GM12878 (cell line): ENCODE results near the gene HAUS6. TPM values are rescaled to one million over a fixed set of nuclear protein-coding genes. Genes with fewer than 3 reads are reported as not detected.
A peak's percentile ranks its signal among the peaks of the same experiment; 100 is the strongest.

Source experiments
- ATAC-seq: fragments of 200-7000 bp; cut with Tn5 transposase; 3 replicates; pipeline ENCODE4 v1.9.1; 2020; ENCODE audit warnings: mild to moderate bottlenecking, moderate library complexity
- BruUV-seq: library from RNA; stranded (reverse); fragments of 400-500 nt; replicated peaks from 2 replicates; lab custom pipeline; 2021; lab: Mats Ljungman, UMichigan
- CTCF ChIA-PET: fragments of 300-600 bp; sonication (Branson Sonifier 250); formaldehyde crosslinking; extraction: SDS; loops from one replicate; lab custom pipeline; 2021; ENCODE audit warnings: inconsistent platforms; lab: Yijun Ruan, JAX
- POLR2A ChIA-PET: fragments of 350-600 bp; formaldehyde crosslinking; extraction: SDS; loops from one replicate; lab custom pipeline; 2021; ENCODE audit warnings: inconsistent platforms; lab: Charles Lee
- RAD21 ChIA-PET: fragments of 300-600 bp; sonication (Branson Sonifier 250); formaldehyde crosslinking; loops from one replicate; lab custom pipeline; 2023; ENCODE audit warnings: antibody characterized with exemption; ENCODE audit not compliant: unreplicated experiment; lab: Charles Lee
- SMC1A ChIA-PET: fragments of 300-600 bp; sonication (Branson Sonifier 250); formaldehyde crosslinking; loops from one replicate; lab custom pipeline; 2023; ENCODE audit not compliant: unreplicated experiment, uncharacterized antibody; lab: Charles Lee
- DNase-seq: peaks from one replicate; pipeline ENCODE4 v3.0.0-alpha.2; 2011; ENCODE audit warnings: low read depth, low spot score
- FAIRE-seq: peaks from 3 replicates; lab custom pipeline; 2011; peaks lifted over from hg19 to GRCh38; lab: Jason Lieb, UNC
- H2AFZ ChIP-seq: 2 replicates; pipeline ENCODE4 v1.6.0; 2011; ENCODE audit warnings: low read depth, low read length, control low read depth; ENCODE audit not compliant: control insufficient read depth
- H3K27ac ChIP-seq: 2 replicates; pipeline ENCODE4 v1.5.1; 2011; ENCODE audit warnings: control low read depth; ENCODE audit not compliant: control insufficient read depth, insufficient read depth
- H3K27me3 ChIP-seq, 2 experiments: replicated peaks in 1 of 2; 2 replicates each; pipeline versions ENCODE4 v1.6.0 to v1.6.1; 2011; ENCODE audit warnings: low read length in 1 of 2; ENCODE audit not compliant: control insufficient read depth in 2 of 2, insufficient read depth in 2 of 2
- H3K36me3 ChIP-seq, 2 experiments: 2 replicates each; pipeline ENCODE4 v1.5.1; 2011; ENCODE audit warnings: low read length in 1 of 2; ENCODE audit not compliant: control insufficient read depth in 2 of 2, insufficient read depth in 2 of 2
- H3K4me1 ChIP-seq: 2 replicates; pipeline ENCODE4 v1.6.1; 2011; ENCODE audit warnings: mild to moderate bottlenecking, low read length, moderate library complexity, mixed read lengths; ENCODE audit not compliant: control insufficient read depth, insufficient read depth
- H3K4me2 ChIP-seq: 2 replicates; pipeline ENCODE4 v1.6.0; 2011; ENCODE audit warnings: control low read depth; ENCODE audit not compliant: control insufficient read depth, insufficient read depth
- H3K4me3 ChIP-seq: fragments of 200-600 bp; sonication (generic); 2 replicates; pipeline ENCODE4 v1.5.1; 2016
- H3K79me2 ChIP-seq: 2 replicates; pipeline ENCODE4 v1.6.0; 2011; ENCODE audit warnings: low read length; ENCODE audit not compliant: control insufficient read depth, insufficient read depth
- H3K9ac ChIP-seq: 2 replicates; pipeline ENCODE4 v1.8.0; 2011; ENCODE audit warnings: low read length, control low read depth, mixed read lengths; ENCODE audit not compliant: control insufficient read depth, insufficient read depth
- H3K9me3 ChIP-seq: replicated peaks from 3 replicates; pipeline ENCODE4 v1.5.1; 2011; ENCODE audit warnings: mild to moderate bottlenecking, low read length; ENCODE audit not compliant: control insufficient read depth, insufficient read depth
- H4K20me1 ChIP-seq: 2 replicates; pipeline ENCODE4 v1.6.0; 2011; ENCODE audit not compliant: control insufficient read depth, insufficient read depth
- BCL3 ChIP-seq: IDR thresholded peaks from 2 replicates; pipeline ENCODE4 v1.6.1; 2011; ENCODE audit warnings: borderline replicate concordance, low read depth, mild to moderate bottlenecking, moderate library complexity, low read length; ENCODE audit not compliant: insufficient read depth, poor library complexity, severe bottlenecking
- BCLAF1 ChIP-seq: fragments of 450-650 bp; IDR thresholded peaks from 2 replicates; pipeline ENCODE4 v1.6.1; 2017; ENCODE audit warnings: antibody characterized with exemption, mild to moderate bottlenecking, moderate library complexity
- DPF2 ChIP-seq: fragments of 450-650 bp; IDR thresholded peaks from 2 replicates; pipeline ENCODE4 v1.6.1; 2017; ENCODE audit warnings: mild to moderate bottlenecking
- EED ChIP-seq: sonication (generic); IDR thresholded peaks from 2 replicates; pipeline ENCODE4 v1.6.1; 2016; ENCODE audit warnings: antibody characterized with exemption, low read depth
- FOXK2 ChIP-seq: fragments of 450-650 bp; IDR thresholded peaks from 2 replicates; pipeline ENCODE4 v1.6.1; 2017; ENCODE audit warnings: mild to moderate bottlenecking, moderate library complexity
- GABPA ChIP-seq: IDR thresholded peaks from 2 replicates; pipeline ENCODE4 v1.6.1; 2014; ENCODE audit warnings: antibody characterized with exemption, low read depth, mild to moderate bottlenecking, inconsistent platforms
- HDAC2 ChIP-seq: fragments of 200-600 bp; sonication (generic); IDR thresholded peaks from 2 replicates; pipeline ENCODE4 v1.6.1; 2017
- PAX8 ChIP-seq: fragments of 450-650 bp; IDR thresholded peaks from 2 replicates; pipeline ENCODE4 v1.6.1; 2017; ENCODE audit warnings: mild to moderate bottlenecking, moderate library complexity
- POLR2AphosphoS2 ChIP-seq: IDR thresholded peaks from 2 replicates; pipeline ENCODE4 v1.6.1; 2011; ENCODE audit warnings: low read depth, mild to moderate bottlenecking, low read length, improper control_type of control experiment, moderate library complexity
- POLR2AphosphoS5 ChIP-seq: IDR thresholded peaks from 2 replicates; pipeline ENCODE4 v1.6.1; 2011; ENCODE audit warnings: mild to moderate bottlenecking, low read length, inconsistent platforms
- SIN3A ChIP-seq: IDR thresholded peaks from 2 replicates; pipeline ENCODE4 v1.6.1; 2012; ENCODE audit warnings: low read depth, low read length, improper control_type of control experiment
- SMAD1 ChIP-seq: fragments of 450-650 bp; IDR thresholded peaks from 2 replicates; pipeline ENCODE4 v1.6.1; 2018; ENCODE audit warnings: mild to moderate bottlenecking, low read depth; ENCODE audit not compliant: partially characterized antibody
- TCF7 ChIP-seq: IDR thresholded peaks from 2 replicates; pipeline ENCODE4 v1.6.1; 2014; ENCODE audit warnings: antibody characterized with exemption, borderline replicate concordance
- ZBTB4 ChIP-seq: fragments of 450-650 bp; formaldehyde crosslinking; IDR thresholded peaks from 2 replicates; pipeline ENCODE4 v1.4.0; 2022; ENCODE audit warnings: mild to moderate bottlenecking, moderate library complexity
- WGBS: methylation state at CpG from one replicate; pipeline ENCODE4 v1.1.6; 2016; ENCODE audit warnings: low lambda C conversion rate; ENCODE audit not compliant: insufficient replicate concordance, insufficient coverage; ENCODE audit errors: missing lambda C conversion rate; 5-methylcytosine and 5-hydroxymethylcytosine counted together
- in situ Hi-C: fragments of 300-500 bp; cut with MboI; formaldehyde crosslinking; loops from 9 replicates; pipeline ENCODE4 v1.14.3; 2018; ENCODE audit warnings: mixed read lengths
- intact Hi-C: fragments of 100-400 bp; cut with micrococcal nuclease; formaldehyde crosslinking; loops from one replicate; pipeline ENCODE4 v1.14.2; 2022; ENCODE audit not compliant: unreplicated experiment
- polyA plus RNA-seq, 11 experiments: library from polyadenylated mRNA; depleted of rRNA in 4 of 11; unstranded in 6 of 11; stranded (reverse) in 5 of 11; fragments of >200 nt; fragmentation: Nextera tagmentation in 4 of 11; fragmentation: Illumina TruSeq in 1 of 11; extraction: Ambion mirVana in 4 of 11; extraction: Trizol in 1 of 11; gene quantifications; 1 replicate in 1 of 11; 2 replicates in 10 of 11; pipeline versions ENCODE4 v1.2.1 to v1.2.3, GENCODE V29; 2011 to 2016; ENCODE audit warnings: inconsistent platforms in 2 of 11, missing spikeins in 2 of 11, low read depth in 1 of 11
- total RNA-seq, 4 experiments: library from RNA; depleted of rRNA in 3 of 4; stranded (reverse); fragments of >200 nt in 3 of 4; fragmentation: Illumina TruSeq in 1 of 4; extraction: Trizol in 1 of 4; gene quantifications; 2 replicates each; pipeline versions ENCODE4 v1.2.1 to v1.2.3, GENCODE V29; 2013 to 2021

HAUS6 gene
- total and polyA plus RNA-seq, 10 of the 15 experiments (the other 5 are each of a cell fraction or from before 2014, with no cell fraction given): 7.1 to 26.8 (median 16.0) TPM

GRCh38 chr9:19048966-19049916 lies 53.5 kb downstream of the HAUS6 start, which contains the start of gene RRAGA:
Gene RRAGA (plus strand): TSS chr9:19049427. CDS start chr9:19049660, 233 bp downstream.
- H2AFZ ChIP-seq: peak within 1 kb of the TSS; percentile 93
- ChIA-PET CTCF (interaction anchor here (0.6 to 3.5 kb wide), 28 partner anchors 8 to 416 kb away, joined by 3 to 40 read pairs (median 4); partner anchors contain the start of gene SAXO1), POLR2A (interaction anchor here (0.6 to 1.6 kb wide), 15 partner anchors 26 to 404 kb away, joined by 3 to 12 read pairs (median 3); partner anchors contain the start of gene RPS6), RAD21 (interaction anchor here (0.8 to 3.4 kb wide), 17 partner anchors 15 to 794 kb away, joined by 3 to 64 read pairs (median 5); partner anchors contain the start of gene RPS6), SMC1A (interaction anchor here (0.7 to 2.9 kb wide), 18 partner anchors 13 to 408 kb away, joined by 3 to 19 read pairs (median 4); no protein-coding TSS in a partner anchor)
- peaks cover 5% of the 10 kb centered on the region for H3K4me1 ChIP-seq
- 1% methylated on average over 65 of the region's 82 CpGs for WGBS
- DNase-seq: peak; percentile 90
- peak within 1 kb of the TSS; percentile 82 for H3K27ac ChIP-seq
- peak within 1 kb of the TSS; percentile 79 for H3K9ac ChIP-seq
- no peaks in the 10 kb centered on the region for H3K36me3 ChIP-seq
- 0 out of 2 replicates have a peak, but pooled peaks cover 3% of the 10 kb centered on the region for H4K20me1 ChIP-seq
- intact Hi-C loops: loop anchor here (1.0 to 5.0 kb wide), 6 partner anchors 53 to 408 kb away; partner anchors contain the start of genes DENND4C, HAUS6, PLIN2 and RPS6
- peak within 1 kb of the TSS; percentile 88 for H3K4me3 ChIP-seq
- H3K4me2 ChIP-seq: peak within 1 kb of the TSS; percentile 75
- BruUV-seq: TSS peak; percentile 87
- H3K9me3 ChIP-seq: no peaks in the 10 kb centered on the region
- ATAC-seq: peak; percentile 93
- H3K79me2 ChIP-seq: peaks cover 27% of the 10 kb centered on the region
- FAIRE-seq: peak; percentile 86
- no peaks in the 10 kb centered on the region for H3K27me3 ChIP-seq
- in situ Hi-C loops: loop anchor here (5.0 to 25.0 kb wide), 2 partner anchors 408 to 1237 kb away; no protein-coding TSS in a partner anchor
- TF ChIP-seq BCL3: peak; percentile 21
- no peak for TF ChIP-seq BCLAF1
- no peak; the same call in 1 of the 2 replicates for TF ChIP-seq EED
- no peak for TF ChIP-seq ZBTB4
- TF ChIP-seq PAX8: no peak
- TF ChIP-seq DPF2: peak; percentile 66
- TF ChIP-seq HDAC2: no peak
- no peak for TF ChIP-seq FOXK2
- TF ChIP-seq POLR2AphosphoS5: peak; percentile 94
- peak; percentile 82 for TF ChIP-seq SIN3A
- no peak for TF ChIP-seq TCF7
- no peak for TF ChIP-seq SMAD1
- TF ChIP-seq POLR2AphosphoS2: peak; percentile 86
- TF ChIP-seq GABPA: peak; percentile 71; the same call in 1 of the 2 replicates
